SH-SY5Y (cell line): ENCODE measurements around the gene KLHL26.

Source experiments
- GATA2 ChIP-seq: IDR thresholded peaks from 2 replicates; pipeline ENCODE4 v1.6.1; 2011; ENCODE audit warnings: mild to moderate bottlenecking, low read depth, low read length
- GATA3 ChIP-seq: IDR thresholded peaks from 2 replicates; pipeline ENCODE4 v1.6.1; 2011; ENCODE audit warnings: low read depth, mild to moderate bottlenecking, low read length, moderate library complexity

The KLHL26 gene

DNA sequence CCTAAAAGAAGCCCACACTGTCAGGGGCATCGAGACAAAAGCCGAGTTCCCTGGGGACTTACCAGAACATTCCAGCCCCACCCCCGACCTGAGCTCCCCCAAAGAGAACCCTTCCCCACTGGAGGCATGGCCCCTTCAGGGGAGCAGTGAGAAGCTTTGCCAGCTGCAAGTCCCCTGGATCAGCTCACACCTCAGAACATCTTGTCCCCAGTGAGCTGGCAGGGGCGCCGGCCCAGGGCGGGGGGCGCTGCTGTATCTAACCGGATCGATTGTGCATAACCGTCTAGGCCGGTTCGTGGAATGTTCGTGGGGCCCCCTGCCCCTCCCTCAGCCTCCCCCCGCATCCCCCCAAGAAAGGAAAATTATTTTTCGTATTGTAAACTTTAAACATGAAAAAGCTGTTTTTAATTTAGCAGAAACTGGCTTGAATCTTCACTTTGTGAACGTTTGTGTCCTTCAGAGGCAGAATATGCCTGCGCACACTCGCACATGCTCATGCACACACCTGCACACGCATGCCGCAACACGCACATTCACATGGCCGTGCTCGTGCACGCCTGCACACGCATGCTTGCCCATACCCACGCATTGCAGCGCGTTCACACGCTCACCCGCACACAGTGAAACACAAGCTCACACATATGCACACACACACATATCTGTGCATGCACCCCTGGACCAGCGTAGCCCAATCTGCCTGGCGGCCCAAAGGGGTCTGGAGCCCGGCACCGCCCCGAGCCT, 34.6 kb downstream of the KLHL26 start:
- TF ChIP-seq GATA2 (no peak), GATA3 (no peak)

DNA sequence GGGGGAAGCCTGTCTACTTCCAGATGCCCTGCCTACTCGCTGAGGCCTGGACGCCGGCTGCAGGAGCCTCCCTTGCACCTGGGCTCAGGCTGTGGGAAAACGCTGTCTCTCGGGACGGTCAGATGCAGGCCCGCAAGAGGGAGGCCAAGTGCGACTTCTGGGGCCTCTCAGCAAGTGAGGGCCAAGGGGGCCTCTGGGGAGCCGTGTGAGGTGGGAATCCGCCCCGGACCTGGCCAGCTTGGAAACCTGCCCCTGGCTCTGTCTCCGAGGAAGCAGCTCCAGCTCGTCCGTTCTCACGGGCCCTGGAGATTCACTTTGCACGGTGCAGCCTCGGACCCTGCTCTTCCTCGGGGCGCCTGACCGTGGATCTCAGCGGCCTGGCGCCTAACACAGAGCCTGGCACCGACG, 35.2 kb downstream of the KLHL26 start:
- TF ChIP-seq GATA2 (no peak), GATA3 (no peak)

DNA sequence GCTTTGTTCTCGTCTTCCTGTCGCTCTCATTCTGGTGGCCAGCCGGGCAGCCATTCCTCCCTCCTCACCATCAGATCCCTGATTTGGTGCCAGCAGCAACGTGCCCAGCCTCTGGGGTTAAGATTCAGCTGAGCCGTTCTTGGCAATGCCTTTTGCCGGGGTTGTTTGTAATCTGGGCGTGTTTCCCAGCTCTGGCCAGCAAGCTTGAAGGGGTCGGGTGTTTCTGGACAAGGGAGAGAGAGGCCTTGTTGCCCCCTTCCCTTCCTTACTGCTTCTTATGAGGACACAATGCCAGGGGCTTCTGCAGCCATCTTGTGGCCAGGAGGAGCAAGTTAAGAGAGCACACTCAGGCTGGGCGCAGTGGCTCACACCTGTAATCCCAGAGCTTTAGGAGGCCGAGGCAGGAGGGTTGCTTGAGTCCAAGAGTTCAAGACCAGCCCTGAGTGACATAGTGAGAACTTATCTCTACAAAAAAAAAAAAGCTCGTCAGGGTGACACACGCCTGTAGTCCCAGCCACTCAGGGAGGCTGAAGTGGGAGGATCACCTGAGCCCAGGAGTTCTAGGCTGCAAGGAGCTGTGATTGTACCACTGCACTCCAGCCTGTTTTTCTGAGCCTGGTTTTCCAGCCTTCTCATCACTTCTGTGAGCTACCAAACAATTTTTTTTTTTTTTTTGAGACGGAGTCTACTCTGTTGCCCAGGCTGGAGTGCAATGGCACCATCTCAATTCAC, 35.9 kb downstream of the KLHL26 start:
- no peak for TF ChIP-seq GATA2
- TF ChIP-seq GATA3, result no peak

- TF ChIP-seq GATA3 (no peak), GATA2 (no peak)
Observed at GRCh38 chr19:18674616-18675015, 37.8 kb downstream of the KLHL26 start.

GRCh38 chr19:18675779-18676178, 39.0 kb downstream of the KLHL26 start:
- no peak for TF ChIP-seq GATA2
- TF ChIP-seq GATA3, result no peak

DNA sequence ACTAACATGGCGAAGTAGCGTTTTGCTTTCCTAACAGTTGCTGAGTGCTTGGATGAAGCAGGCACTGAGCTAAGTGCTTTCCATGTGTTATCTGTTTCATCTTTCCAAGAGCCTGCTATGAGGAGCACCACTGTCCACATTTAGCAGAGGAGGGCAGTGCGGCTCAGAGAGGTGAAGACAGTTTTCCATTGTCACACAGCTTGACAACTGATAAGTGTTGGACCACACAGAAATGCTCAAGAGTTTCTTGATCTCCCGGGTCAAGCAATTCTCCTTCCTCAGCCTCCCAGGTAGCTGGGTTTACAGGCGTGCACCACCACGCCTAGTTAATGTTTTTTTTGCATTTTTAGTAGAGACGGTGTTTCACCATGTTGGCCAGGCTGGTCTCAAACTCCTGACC, 39.9 kb downstream of the KLHL26 start:
- TF ChIP-seq GATA3 (no peak), GATA2 (no peak)

DNA sequence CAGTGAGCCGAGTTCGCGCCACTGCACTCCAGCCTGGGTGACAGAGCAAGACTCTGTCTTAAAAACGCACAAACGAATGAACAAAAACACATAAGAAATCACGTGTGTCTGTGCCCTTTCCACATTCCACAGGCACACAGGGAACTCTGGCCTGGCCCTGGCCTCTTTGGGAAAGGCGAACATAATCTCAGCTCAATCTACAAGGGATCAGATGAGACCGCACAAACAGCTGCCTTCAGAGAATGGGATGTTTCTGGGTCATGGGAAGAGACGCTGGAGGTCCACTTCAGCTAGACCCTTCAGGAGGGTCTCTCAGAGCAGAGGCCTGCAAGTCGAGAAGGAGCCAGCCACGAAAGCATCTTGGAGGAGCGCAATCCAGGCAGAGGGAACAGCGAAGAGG, 40.3 kb downstream of the KLHL26 start:
- TF ChIP-seq GATA2 (no peak), GATA3 (no peak)

DNA sequence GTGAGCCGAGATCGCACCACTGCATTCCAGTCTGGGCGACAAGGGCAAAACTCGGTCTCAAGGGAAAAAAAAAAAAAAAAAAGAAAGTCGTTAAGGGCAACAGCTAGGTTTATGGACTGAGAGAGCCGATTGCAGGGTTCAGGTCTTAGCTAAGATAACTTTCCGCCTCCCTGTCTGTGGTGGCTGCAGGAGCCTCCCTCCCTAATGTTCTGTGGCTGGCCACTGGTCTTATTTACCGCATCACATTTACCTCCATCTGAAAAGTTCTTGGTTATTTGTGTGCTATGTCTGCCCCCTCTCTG, 45.9 kb downstream of the KLHL26 start:
- TF ChIP-seq GATA2 (no peak), GATA3 (no peak)

DNA sequence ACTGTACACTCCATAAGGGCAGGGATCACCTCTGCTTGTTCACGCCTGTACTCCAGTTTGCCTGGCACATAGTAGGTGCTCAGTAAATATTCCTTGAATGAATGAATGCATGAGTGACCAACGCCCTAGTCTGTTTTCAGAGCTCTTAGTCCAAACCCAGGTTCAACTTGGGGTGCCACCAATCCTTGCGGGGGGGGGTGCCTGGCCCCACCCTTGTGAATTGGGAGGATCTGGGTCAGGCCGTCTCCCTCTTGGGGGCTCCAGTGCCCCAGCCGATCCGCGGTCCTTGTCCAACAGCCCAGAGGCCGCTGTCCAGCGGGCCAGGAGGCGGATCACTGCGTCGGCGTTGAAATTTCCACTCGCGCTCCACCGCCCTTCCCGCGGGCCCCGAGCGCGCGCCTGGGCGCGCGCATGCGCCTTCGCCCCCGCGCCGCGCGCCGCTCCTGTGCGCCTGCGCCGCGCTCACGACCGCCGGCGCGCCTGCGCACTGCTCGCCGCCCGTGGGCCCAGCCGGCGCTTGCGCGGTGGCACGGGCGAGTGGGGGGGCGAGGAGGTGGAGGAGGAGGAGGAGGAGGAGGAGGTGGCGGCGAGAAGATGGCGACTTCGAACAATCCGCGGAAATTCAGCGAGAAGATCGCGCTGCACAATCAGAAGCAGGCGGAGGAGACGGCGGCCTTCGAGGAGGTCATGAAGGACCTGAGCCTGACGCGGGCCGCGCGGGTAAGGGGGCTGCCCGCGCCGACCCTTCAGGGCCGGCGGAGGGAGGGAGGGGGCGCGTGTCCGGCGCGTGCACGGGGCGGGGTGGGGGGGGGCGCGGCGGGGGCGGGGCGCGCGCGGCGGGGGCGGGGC, 46.5 kb downstream of the KLHL26 start, which contains the start of gene CRTC1:
Gene CRTC1 (plus strand): TSS at position 572 of the 849 bp plus-strand sequence. CDS start 23 bp downstream, at position 595.
- TF ChIP-seq GATA2 (no peak), GATA3 (no peak)

GRCh38 chr19:18683958-18684641, 47.3 kb downstream of the KLHL26 start:
- TF ChIP-seq GATA3 (no peak), GATA2 (no peak)

DNA sequence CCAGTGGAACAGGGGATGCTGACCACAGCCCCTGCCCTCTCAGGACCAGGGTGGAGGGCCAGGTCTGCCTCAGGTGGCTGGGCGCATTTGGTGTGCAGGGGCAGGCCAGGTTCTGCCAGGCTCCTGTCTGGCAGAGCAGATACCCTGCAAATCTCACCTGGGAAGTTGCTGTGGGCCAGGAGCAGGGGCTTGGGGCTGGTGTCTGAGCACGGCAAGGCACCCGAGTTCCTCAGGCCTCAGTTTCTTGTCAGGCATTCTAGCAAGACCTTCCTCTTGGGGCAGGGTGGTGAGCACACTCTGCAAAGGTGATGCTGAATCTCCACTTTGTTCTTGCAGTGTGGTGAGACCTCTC, 47.8 kb downstream of the KLHL26 start:
- TF ChIP-seq GATA2 (no peak), GATA3 (no peak)

GRCh38 chr19:18685597-18686190, 48.9 kb downstream of the KLHL26 start:
- TF ChIP-seq GATA3 (no peak), GATA2 (no peak)

DNA sequence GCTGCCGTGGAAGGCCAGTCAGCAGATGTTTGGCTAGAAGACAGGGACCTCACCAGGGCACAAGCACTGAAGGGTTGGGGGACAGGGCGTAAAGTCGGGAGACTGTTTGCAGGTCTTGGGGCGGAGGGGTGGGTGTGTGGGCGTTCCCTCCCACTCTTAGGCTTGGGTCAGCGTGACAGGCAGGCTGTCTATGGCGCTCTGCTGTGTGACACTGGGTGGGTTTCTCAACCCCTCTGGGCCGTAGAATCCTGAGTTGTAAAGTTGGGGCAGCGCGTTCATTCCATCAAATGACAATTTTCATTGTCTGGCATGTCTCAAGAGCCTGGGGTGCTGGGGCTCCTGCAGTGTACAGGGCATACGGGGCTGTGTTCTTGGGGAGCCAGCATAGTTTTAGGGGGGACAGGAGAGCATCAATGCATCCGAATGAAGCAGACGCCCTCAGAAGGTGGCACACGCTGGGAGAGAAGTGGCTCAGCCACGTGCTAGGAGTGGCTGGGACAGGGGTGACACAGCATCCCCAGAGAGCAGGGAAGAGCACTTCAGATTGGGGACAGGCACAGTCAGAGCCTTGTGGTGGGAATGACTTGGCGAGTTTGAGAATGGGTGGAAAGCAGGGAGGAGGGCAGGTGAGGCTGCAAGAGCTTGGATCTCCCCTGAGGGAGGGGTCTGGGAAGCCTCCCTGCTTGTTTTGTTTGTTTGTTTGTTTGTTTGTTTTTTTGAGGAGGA, 51.1 kb downstream of the KLHL26 start:
- TF ChIP-seq GATA3 (no peak), GATA2 (no peak)
